GM19324 (cell line): ENCODE results near the gene ZBTB7C.
"Not testable (repeated sequence)": the region's sequence is repeated elsewhere in the genome, so short reads cannot be mapped to it uniquely, and the experiment has no call there.

Source experiments
- ATAC-seq: cut with Tn5 transposase; IDR thresholded peaks from one replicate; pipeline ENCODE4 v1.9.1; 2021; ENCODE audit warnings: mild to moderate bottlenecking, moderate library complexity; ENCODE audit not compliant: unreplicated experiment, low FRiP score

ZBTB7C gene

DNA sequence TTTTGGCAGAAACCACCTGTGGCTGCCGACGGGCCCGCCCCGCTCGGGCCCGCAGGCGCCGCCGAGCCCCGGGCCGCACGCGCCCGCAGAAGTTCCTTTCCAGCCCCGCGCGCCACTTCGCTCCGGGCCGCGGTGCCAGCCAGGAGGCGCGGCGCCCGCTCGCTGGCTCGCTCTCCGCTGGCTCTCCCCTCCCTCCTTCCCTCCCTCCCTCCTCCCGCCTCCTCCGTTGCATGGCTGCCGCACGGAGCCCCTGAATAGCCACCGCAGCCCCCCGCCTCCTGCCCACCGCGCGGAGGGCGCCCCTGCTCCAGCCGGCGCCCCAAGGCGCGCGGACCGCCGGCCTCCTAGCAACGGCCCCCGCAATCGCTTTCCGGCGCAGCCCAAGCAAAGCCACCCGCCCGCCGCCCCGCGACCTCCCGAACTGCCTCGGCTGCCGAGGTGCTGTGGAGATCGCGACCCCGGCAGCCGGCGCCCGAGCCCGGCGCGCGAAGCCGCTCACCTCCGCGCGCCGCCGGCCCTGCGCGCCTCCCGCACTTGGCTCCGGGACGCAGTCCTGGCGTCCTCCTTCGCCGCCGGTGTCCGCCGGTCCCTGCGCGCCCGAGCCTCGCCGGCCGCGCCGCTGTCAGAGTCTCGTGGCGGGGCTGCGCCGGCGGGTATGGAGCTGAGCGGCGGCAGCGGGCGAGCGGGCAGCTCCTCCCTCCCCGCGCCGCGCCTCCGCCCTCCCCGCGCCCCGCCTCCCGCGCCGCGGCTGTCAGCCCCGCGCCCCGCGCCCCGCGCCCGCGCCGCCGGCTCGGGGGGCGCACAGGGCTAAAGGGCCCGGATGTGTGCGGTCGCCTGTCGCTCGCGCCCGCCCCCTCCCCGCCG is at the start of gene ZBTB7C:
Gene ZBTB7C, minus strand, starts transcription at position 657 of the 864 bp plus-strand sequence.
- ATAC-seq: peak; percentile 45

DNA sequence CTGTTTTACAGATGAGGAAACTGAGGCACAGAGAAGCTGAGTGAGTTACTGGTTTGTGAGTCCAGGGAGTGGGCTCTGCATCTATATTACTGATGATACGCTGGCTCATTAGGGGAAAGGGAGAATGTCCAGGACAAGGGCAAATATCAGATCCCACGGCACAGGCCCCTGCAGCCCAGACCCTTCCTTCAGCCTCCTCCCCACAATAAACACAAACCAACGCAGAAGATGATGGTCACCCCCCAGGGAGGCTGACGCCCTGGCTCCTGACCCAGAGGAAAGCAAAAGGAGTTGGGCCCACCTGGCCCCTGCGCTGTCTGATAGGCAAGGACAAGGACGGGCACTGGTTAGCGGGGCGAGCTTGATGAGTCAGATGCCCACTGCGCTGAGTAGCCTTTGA is 47.7 kb upstream of the ZBTB7C start:
- no peak for ATAC-seq

DNA sequence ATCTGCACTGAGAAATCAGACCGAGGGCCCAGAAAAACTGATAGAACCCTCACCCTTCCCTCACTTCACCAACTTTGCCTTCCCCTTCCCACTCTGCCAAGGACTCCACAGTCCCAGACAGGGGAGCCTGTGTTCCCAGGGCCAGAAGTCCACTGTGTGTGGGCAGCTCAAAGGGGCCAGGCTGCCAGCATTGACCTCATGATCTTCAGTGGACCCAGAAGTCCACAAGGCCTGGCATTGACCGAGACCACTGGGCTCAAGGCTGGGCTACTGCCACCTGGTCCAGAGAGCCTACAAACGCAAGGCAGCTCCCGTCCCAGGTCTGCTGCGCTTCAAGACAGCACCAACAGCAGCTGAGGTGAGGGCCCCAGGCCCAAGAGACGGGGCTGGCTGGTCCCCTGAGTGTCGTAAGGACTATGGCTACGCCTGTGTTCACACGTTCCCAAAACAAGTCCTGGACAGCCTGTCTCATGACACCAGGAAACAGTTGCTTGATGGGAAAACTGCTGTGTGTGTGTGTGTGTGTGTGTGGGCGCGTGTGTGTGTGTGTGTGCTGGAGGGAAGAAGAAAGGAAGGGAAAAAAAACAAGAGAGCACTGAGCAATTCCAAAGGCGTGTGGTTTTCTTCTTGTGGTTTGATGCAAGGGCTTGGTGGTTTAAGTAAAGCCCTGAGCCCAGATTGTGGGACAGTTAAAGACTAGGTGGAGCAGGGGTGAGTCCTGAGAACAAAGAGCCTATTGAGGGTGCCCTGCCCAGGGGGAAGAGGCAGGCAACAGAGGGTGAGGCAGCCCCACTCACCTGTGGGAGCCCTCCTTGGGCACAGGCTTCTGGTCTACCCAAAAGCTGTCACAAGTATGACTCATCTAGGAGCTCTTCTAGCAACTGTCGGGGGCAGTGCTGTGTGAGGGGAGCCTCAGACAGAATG is 46.6 kb upstream of the ZBTB7C start:
- ATAC-seq: no peak

DNA sequence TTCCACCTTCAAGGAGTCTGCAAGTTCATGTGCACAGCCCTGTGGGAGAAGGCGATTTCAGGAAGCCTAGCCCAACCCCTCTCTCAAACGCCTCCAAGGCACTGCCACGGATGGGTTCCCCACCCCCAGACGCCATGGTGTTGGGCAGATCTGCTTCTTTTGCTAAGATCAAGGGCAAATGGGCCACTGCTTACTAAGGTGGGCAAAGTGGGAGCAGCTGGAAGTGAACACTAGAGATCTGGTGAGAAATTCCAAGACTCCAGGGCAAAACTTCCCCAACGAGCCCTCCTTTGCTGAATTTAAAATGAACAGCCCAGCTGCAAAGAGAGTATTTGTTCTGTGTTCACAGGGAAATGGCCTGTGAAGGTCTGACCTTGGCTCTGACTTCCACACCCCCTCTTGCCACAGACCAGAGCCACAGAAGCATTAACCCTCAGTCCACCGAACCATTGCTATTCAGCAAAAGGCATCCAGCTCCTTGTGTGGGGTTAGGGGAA is 45.1 kb upstream of the ZBTB7C start:
- ATAC-seq: no peak

DNA sequence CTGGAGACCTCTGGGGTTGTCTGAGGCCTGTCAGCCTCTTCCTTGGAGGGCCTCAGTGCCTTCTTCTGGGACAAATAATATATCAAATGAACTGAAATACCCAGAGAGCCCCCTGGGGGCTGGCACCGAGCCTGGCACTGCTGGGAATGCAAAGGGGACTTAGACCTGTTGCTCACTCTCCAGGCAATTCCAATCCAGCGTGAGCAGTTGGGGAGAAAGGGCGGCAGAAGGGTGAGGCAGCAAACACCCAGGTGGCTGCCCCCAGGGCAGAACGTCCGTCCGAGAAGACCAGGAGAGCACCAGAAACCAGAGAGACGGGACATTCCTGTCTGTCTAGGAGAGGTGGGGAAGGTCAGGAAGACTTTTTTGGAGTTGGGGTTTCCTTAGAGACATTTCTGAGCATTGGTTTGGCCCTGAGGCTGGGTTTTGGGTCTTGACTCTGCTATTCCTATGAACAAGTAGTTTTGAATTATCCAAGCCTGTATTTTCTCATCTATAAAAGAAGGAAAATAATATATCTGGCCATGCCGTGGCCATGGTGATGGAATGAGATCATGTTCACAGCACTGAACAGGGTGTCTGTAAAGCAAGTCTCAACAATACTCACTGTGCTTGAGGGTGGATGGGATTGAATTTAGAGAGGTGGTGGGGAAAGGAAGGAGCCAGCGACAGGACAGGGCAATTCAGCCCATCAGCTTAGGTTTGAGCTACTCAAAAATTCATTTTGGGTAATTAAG is 44.3 kb upstream of the ZBTB7C start:
- ATAC-seq: no peak

DNA sequence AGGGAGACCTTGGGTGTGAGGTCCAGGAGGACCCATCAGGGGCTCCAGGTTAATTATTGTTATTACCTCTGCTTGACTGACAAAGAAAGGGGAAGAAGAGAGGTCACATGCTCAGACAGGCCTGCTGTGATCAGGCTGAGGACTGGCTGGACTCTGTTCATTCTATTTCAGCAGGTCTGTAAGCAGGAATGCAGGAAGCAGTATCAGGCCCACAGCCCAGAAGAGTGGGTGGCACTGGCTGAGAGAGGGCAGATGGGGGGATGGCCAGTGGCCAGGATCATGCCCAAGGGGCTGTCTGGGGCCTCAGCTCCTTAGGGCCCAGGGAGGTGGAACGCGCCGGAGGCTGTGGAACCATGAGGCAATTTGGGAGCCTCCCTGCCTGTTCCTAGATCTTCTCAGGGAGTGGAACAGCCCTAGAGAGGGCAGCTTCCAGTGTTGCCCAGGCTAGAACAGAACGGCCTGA is 43.7 kb upstream of the ZBTB7C start:
- ATAC-seq: no peak

DNA sequence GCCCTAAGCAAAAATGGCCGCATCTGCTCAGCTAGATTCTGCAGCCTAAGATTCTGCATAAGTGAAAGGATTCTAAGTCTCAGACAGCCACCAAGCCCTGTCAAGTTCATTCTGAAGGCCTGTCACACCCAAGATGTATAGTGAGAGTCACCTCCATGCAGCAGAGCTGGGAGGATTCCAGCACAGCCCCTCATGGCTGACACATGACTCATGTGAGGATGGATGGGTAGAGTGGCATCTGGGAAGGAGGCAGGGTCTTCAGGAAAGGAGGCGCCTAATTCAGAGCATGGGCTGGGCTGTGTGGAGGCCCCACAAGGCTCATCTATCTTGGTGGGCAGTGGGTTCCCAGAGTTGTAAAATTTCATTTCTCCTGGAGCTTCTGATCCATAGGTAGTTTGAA is 41.5 kb upstream of the ZBTB7C start:
- no peak for ATAC-seq

DNA sequence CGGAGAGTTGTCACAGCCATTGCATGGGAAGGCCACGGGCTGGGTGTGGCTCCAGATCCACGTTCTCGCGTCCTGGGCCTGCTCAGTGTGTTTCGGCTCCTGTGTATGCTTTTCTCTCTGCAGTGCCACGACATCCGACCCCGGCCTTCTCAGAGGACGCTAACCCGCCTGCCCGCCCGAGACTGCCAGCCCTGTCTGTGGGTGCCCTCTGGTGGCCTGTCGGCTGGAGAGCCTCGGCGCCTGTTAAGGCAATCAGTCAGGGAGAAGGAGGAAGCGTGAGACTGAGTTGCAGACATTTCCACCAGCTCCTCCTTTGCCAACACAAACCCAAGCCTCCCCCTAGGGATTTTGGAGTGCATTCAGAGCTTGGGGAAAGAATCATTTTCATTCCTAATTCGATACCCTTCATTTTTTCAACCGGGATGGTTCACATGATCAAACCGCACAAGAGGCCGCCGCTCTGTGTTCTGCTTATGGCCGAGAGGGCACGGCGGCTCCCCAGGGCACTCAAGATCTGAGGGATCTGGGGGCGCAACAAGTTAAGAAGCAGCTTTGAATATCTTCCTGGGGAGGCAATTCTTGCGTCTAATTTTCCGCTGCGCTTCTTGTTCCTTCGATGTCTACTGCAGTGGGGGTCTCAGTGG is 37.5 kb upstream of the ZBTB7C start:
- peak; percentile 52 for ATAC-seq

DNA sequence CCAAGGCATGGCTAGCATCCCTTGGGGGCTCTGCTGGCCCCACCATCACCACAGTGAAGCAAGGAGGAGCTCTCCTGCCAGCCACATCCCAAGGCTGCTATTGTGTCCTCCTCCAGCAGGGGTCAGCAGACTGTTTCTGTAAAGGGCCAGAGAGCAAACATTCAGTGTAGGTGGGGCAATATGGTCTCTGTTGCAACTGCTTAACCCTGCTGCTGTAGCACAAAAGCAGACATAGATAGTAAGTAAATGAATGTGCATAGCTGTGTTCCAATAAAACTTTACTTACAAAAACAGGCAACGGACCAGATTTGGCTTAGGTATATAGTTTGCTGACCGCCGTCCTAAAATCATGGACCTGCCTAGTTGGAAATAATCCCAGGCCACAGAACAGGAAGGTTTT is 36.4 kb upstream of the ZBTB7C start:
- ATAC-seq: no peak

DNA sequence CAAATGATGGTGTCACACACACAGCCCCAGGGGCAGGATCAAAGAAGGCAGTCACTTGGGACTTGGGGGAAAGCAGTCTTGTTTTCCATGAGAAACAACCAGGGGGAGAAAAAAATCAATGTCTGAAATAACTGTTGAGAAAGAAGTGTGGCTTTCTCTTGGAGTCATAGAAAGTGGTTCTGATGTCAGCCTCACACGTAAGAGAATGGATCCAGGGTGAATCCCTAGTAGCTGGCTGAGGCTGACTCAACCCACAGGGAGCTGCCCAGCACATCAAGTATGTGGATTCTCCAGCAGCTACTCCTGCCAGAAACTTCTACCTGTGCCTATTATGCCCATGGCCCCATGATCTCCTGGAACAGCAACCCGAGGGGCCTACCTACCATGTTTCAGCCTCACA is 33.6 kb upstream of the ZBTB7C start:
- ATAC-seq: no peak

DNA sequence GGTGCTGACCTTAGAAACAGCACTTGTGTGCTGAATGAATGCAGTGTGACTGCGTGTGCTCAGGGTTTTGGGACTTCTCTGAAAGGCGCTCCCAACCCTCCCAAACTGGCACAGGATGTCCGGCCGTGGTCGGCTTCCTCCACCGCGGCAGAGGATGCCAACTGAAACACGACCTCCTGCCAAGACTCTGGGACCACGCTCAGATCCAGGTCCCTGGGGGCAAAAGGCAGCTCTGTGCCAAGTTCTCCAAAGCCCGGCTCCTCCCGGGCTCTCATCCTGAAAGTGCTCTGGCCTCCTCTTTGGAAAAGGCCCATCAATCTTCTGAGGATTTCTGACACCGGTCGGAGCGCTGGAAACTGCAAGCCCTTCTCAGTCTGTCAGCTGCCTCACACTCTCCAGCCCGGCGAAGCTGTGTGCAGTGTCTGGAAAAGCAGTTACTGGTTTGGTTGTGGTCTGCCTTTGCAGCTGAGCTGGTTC is 32.3 kb upstream of the ZBTB7C start:
- no peak for ATAC-seq

DNA sequence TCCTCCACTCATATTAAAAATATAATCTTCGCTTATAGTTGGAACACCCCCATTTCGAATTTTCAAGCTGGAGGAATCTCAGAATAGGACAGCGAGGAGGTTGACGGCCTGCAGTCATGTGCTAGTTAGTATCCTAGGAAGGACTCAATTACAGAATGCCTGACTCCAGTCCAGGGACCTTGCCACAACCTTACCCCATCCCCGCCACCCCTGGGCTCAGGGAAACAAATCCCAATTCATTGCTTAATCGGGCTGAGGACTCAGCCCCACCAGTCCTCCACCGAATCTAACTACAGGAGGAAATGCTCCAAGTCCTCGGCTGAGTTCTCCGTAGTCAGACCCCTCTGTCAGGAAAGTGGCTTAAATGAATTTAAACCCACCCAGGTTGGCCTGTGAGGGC is 31.7 kb upstream of the ZBTB7C start:
- ATAC-seq: no peak

DNA sequence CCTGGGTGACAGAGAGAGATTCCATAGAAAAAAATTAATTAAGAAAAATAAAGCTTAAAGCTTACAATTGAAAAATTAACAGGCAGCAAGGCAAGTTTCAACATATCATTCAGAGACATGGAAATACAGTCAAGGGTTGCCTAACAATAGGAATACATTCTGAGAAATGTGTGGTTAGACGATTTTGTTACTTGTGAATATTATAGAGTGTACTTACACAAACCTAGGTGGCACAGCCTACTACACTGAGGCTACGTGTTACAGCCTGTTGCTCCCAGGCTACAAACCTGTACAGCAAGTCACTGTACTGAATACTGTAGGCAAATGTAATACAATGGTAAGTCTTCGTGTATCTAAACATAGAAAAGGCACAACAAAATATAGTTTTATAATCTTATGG is 27.7 kb upstream of the ZBTB7C start:
- ATAC-seq: no peak

DNA sequence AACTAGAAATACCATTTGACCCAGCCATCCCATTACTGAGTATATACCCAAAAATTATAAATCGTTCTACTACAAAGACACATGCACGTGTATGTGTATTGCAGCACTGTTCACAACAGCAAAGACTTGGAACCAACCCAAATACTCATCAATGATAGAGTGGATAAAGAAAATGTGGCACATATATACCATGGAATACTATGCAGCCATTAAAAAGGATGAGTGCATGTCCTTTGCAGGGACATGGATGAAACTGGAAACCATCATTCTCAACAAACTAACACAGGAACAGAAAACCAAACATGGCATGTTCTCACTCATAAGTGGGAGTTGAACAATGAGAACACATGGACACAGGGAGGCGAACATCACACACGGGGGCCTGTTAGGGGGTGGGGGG is 25.2 kb upstream of the ZBTB7C start:
- not testable (repeated sequence) for ATAC-seq

DNA sequence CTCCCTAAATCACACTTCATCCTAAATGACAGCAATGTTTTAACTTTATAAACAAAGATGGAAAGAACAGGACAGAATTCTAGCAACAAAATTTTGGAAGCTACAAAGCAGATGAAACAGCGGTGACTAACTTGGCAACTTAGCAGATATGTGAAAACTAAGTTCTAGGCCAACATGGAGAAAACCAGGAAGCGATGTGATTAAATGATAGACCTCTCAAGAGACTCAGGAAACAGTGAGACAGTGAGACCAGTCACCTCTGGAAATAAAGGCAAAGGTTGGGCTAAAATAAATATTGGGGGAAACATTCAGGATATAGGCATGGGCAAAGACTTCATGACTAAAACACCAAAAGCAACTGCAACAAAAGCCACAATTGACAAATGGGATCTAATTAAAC is 24.4 kb upstream of the ZBTB7C start:
- no peak for ATAC-seq

DNA sequence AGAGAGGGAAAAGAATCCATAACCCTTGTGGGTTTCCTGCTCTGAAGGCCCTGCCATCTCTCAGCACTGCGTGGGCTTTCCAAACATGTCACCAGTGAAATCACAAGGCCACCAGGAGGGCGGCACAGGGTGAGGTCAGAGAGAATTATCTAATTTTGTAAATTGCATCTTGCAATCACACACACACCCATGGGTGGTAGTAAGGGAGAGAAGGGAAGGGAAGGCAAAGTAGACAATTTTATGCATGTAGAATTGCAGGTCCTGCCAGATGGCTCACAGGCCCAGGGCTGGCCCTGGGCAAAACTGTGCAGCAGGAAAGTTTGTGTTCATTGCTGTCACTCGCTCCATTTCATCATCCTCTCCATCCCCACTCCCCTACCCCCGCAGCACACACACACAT is 21.0 kb upstream of the ZBTB7C start:
- no peak for ATAC-seq

DNA sequence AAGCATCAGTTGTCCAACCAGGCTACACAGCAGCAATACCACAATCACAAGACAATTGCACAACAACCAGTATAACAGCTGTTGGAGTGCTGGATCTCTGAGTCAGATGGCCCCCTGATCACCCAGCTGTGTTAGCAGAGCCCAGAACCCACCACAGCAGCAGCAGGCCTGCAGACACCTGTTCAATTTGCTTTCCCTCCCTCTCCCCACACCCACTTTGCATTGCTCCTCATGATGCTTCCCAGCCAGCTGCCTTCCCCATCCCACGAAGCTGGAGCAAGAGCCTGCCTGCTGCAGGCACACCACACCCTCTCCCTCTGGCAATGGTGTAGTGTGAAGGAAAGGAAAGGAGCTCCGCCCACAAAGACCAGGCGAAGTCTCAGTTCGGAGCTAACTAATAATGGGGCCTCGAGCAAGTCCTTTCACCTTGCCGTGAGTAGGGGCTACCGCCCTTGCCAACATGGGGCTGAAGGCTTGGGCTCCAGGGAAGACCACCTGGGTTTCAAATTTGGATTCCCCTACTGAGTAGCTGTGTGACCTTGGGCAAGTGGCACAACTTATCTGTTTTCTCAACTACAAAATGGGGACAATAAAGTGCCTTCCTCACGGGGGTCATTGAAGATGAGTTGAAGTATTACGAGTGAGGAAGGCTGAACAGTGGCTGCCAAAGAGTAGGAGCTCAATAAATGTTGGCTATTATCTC is 19.4 kb upstream of the ZBTB7C start:
- no peak for ATAC-seq

DNA sequence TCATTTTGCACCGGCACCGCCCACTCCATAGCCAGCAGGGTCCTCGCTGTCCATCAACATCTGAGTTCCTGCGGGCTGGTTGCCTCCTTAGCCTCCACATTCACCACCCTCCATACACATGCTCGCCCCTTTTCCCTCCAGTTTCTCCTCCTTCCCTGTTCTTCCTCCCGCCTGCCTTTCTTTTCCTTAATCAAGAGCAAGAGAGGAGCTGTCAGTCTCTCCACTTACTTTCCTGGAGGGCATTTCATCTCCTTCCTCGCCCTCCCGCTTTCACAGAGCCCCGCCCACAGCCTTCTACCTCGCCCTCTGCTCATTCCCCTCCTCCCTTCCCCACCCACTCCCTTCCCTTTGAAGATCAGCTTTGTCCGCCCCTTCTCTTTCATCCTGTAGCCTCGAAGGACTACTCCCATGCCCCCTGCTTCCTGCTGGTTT is 13.8 kb upstream of the ZBTB7C start:
- ATAC-seq: no peak

DNA sequence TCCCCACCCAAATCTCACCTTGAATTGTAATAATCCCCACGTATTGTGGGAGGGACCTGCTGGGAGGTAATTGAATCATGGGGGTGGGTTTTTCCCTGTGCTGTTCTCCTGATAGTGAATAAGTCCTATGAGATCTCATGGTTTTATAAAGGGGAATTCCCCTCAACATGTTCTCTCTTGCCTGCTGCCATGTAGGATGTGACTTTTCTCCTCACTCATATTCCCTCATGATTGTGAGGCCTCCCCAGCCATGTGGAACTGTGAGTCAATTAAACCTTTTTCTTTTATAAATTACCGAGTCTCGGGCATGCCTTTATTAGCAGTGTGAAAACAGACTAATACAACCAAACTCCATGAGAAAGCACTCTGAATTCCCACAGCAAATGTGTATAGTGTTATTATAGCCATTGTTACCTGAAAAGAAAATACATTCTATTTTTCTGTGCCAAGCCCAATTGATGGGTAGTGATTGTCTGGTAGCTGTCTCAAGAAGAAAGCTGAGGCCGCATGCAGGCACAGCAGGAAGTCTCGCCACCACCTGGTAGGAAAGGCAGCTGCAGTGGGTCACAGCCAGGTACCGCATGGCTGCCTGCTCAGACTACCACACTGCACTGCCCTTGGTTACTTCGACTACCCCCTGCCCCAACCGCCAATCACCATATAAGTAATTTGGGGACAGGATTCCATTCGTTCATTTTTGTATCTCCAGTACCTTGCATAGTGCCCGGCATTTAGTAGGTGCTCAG is 10.3 kb upstream of the ZBTB7C start:
- no peak for ATAC-seq
